AG09309 (cell line): ENCODE data around the gene GABRA1.

ENCODE experiments used
- DNase-seq: peaks from one replicate; pipeline ENCODE4 v3.0.0-alpha.2; 2010; ENCODE audit warnings: low read depth
- H3K4me3 ChIP-seq: 2 replicates; pipeline ENCODE4 v1.5.1; 2011; ENCODE audit warnings: mild to moderate bottlenecking, low read depth, low read length, moderate library complexity; ENCODE audit not compliant: control insufficient read depth
- TF ChIP-seq, protein P1 (sequence below): IDR thresholded peaks from 2 replicates; pipeline ENCODE4 v1.5.1; 2011; ENCODE audit warnings: mild to moderate bottlenecking, low read depth, low read length, inconsistent platforms; ENCODE audit not compliant: insufficient read depth, control insufficient read depth; ENCODE audit errors: missing control alignments

GABRA1 gene

DNA sequence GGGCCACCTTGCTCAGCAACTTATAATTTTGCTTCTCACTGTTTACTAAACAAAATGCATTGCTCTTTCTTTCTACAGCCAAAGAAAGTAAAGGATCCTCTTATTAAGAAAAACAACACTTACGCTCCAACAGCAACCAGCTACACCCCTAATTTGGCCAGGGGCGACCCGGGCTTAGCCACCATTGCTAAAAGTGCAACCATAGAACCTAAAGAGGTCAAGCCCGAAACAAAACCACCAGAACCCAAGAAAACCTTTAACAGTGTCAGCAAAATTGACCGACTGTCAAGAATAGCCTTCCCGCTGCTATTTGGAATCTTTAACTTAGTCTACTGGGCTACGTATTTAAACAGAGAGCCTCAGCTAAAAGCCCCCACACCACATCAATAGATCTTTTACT, 49.1 kb downstream of the GABRA1 start:
- no peak overlapping the region for H3K4me3 ChIP-seq
- DNase-seq, result no peak
- TF ChIP-seq, protein P1, sequence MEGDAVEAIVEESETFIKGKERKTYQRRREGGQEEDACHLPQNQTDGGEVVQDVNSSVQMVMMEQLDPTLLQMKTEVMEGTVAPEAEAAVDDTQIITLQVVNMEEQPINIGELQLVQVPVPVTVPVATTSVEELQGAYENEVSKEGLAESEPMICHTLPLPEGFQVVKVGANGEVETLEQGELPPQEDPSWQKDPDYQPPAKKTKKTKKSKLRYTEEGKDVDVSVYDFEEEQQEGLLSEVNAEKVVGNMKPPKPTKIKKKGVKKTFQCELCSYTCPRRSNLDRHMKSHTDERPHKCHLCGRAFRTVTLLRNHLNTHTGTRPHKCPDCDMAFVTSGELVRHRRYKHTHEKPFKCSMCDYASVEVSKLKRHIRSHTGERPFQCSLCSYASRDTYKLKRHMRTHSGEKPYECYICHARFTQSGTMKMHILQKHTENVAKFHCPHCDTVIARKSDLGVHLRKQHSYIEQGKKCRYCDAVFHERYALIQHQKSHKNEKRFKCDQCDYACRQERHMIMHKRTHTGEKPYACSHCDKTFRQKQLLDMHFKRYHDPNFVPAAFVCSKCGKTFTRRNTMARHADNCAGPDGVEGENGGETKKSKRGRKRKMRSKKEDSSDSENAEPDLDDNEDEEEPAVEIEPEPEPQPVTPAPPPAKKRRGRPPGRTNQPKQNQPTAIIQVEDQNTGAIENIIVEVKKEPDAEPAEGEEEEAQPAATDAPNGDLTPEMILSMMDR, result no peak

DNA sequence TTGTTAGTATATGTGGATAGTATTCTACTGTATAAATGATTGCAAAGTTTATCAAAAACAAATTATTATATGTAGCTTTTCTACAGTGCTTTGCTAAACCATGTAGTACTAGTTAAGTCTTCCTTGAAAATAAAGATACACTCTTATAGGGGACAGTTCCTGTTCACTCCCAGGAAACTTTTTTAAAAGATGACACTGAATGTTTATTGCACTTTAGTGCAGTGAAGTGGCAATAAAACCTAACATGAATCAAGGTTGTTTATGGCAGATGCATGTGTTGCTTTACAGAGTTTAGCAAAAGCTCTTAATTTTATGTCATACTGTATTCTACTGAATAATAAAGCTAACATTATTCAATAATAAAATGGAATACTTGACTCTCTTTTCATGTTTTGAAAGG, 51.7 kb downstream of the GABRA1 start:
- DNase-seq, result no peak
- TF ChIP-seq, protein P1, result no peak
- H3K4me3 ChIP-seq, result no peak overlapping the region

DNA sequence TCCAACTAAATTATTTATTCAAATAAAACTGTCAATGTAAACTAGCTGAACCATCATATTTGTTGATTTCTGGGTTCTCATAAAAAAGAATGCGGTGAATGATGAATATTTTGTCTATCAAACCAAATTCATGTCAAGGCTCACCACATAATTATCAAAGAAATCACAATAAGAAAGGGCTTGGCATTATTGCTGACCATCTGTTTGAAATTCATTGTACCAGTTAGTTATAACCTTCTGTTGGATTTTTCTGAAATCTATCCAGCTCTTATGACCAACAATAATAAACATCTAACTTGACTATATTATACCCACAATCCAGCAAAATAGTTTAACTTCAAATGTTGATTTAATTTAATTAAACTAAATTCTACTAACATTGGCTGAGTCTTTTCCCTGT, 53.1 kb downstream of the GABRA1 start:
- H3K4me3 ChIP-seq, result no peak overlapping the region
- TF ChIP-seq, protein P1, result no peak

DNA sequence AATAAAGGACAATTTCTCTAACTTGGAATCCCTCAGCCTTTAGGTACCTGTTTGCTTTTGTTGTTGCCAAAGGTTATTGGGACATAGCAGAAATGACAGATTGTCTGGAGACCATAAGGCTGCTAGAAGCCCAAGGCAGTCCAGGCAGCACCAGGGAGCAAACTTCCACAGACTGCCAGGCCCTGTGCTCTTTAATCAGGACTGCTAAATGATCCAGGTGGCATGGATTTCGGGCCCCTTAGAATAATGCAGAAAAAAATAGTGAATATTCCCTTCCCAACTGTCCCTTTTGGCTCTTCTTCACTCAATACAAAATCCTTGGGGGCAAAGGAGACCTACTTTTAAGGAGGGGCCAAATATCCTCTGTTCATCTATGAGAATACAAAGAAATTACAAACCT, 73.9 kb downstream of the GABRA1 start:
- TF ChIP-seq, protein P1, result no peak
- DNase-seq, result no peak
- H3K4me3 ChIP-seq, result no peak overlapping the region

More for the DNA sequence above, 53.1 kb downstream of the GABRA1 start:
- DNase-seq, result no peak

DNA sequence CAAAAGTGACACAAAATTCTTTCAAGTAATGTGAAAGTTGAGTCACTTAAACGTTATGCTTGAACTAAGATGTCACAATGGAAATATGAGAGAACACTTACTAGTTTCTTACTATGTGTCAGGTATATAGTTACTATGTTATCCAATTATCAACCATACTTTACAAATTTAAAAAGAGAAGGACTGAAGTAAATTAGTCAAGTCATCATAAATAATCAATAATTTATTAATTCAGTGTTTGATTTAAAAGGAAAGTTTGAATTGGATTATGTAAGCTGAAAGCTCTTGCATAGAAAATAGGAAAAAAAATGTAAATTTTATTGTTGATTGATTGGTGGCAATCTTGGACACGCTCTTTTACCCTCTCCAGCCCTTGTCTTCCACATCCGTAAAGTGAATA, 76.3 kb downstream of the GABRA1 start:
- no peak overlapping the region for H3K4me3 ChIP-seq
- DNase-seq, result no peak
- TF ChIP-seq, protein P1, result no peak

DNA sequence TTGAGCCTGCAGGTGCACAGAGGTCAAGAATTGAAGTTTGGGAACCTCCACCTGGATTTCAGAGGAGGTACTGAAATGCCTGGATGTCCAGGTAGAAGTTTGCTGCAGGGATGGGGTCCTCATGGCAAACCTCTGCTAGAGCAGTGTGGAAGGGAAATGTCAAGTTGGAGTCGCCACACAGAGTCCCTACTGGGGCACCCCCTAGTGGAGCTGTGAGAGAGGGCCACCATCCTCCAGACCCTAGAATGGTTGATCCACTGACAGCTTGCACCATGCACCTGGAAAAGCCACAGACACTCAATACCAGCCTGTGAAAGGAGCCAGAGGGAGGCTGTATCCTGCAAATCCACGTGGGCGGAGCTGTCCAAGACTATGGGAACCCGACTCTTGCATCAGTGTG, 78.0 kb downstream of the GABRA1 start:
- DNase-seq, result no peak
- TF ChIP-seq, protein P1, result no peak
- no peak overlapping the region for H3K4me3 ChIP-seq

DNA sequence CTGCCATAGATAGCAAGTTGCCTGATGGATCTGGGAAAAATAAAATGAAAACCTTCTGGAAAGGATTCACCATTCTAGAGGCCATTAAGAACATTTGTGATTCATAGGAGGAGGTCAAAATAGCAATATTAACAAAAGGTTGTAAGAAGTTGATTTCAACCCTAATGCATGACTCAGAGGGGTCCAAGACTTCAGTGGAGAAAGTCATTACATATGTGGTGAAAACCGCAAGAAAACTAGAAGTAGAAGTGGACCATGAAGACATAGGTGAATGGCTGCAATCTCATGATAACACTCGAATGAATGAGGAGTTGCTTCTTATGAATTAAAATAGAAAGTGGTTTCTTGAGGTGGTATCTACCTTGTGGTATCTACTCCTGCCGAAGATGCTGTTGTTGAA, 86.6 kb downstream of the GABRA1 start:
- TF ChIP-seq, protein P1, result no peak
- H3K4me3 ChIP-seq, result no peak overlapping the region
- DNase-seq, result no peak
